ENCODE data around the gene ZNF423. TPM values are rescaled to one million over a fixed set of nuclear protein-coding genes. Genes with fewer than 3 reads are reported as not detected.

Gene ZNF423
- total RNA-seq, 1 experiment from 2014 or later, result 0.97 TPM

GRCh38 chr16:49532873-49533272 lies 323.0 kb downstream of the ZNF423 start:
- no peak for DNase-seq (ENCODE audit: low spot score)

- no peak for DNase-seq (ENCODE audit: low spot score)
Measured at GRCh38 chr16:49531931-49532840, 323.7 kb downstream of the ZNF423 start.

- no peak for DNase-seq (ENCODE audit: low spot score)
Measured at GRCh38 chr16:49531425-49531824, 324.5 kb downstream of the ZNF423 start.

GRCh38 chr16:49530427-49530970 lies 325.4 kb downstream of the ZNF423 start:
- no peak for DNase-seq (ENCODE audit: low spot score)

DNA sequence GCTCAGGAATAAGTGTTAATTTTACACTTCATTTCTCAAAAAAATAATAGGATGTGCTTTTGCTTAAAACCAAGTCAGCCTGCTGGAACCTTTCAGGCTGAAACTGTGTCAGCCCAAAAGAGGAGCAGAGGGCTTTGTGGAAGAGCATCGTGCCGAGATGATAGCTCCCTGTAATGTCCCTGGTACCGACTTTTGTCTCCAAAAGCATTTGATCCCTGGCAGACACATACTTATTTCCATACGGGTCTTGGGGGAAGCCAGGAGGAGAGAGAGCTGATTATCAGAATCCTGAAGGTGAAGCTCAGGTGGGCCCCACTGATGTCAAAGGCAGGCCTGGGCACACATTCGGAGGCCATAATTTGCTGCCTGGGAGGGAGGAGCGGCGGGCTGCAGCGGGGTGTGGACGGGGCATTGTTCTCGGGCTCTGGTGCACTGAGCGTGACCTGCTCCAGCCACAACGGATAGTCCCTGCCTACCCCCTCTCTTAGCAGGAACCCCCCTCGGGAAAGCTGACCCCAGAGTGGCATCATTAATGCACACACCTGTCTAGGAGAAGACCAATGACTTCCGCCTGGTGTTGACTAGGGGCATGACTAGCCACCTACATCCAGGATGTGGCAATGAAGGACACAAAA lies 326.4 kb downstream of the ZNF423 start:
- no peak for DNase-seq (ENCODE audit: low spot score)

DNA sequence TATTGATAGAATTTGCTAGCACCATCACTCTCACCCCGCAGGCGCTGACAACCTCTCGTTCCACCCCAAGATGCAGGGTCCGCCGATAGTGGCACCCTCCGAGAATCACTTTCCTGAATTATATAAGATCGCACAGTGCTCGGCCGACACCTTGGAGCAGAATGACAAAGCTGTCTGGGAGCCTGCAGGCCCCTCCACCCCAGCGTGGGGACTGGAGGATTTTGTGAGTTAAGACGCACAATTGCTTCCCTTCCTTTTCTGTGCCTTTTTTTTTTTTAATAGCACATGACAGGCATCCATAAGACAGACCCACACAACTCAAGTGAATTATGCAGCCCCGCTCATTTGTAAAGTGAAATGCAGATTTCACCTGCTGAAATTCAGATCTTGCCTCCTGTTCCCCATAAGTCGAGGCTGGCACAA lies 327.0 kb downstream of the ZNF423 start:
- DNase-seq (ENCODE audit: low spot score), result no peak

DNA sequence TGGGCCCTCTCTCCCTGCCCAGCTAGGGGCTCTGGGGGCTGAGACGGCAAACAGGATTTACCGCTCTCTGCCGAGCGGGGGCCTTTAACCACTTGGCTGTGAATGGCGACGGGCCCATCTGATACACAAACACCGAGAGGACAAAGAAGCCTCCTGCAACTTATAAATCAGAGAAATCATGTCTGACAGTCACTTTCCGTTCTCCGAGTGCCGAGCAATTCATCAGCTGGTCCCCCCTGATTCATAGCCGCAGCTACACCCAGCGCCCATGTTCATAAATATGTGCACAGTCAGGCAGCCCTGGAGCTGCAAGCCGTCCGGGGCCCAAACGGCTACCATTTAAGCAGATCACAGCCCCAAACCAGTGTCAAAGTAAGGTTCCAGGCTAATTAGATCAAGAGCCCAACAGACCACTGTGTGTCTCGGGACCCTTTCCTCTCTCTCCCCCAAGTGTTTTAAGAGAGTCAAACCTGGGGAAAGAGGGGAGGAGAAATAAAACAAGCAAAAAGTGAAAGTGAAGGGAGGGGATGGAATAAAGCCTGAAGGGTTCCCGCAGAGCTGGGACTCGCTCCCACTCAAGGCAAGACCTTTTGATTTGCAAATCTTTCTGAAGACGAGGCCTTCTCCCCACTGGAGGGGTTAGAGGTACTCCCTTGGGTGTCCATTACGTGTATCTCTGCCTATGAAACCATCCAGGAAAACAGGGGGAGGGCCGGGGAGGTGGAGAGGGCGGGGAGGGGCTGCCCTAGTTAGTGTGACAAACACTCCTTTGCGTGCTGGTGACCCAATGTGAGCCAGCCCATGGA lies 327.6 kb downstream of the ZNF423 start:
- peak; percentile 9 for DNase-seq (ENCODE audit: low spot score)

DNA sequence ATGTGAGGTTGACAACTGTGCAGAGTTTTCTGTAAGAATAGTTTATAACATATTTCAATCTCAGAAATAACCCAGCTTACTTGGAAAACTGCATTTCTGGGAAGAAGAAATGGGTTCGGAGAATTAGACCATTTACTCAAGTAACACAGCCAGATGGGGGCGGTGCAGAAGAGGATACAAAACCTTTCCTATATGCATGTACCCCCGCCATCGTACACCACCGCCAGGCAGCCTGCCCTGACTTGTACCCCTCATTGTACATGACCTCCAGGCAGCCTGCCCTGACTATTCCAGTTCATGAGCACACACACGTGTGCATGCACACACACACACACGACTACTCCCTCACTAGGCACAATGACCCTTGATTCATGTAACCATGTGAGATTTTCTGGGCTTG lies 328.3 kb downstream of the ZNF423 start:
- DNase-seq (ENCODE audit: low spot score), result peak; percentile 14

DNA sequence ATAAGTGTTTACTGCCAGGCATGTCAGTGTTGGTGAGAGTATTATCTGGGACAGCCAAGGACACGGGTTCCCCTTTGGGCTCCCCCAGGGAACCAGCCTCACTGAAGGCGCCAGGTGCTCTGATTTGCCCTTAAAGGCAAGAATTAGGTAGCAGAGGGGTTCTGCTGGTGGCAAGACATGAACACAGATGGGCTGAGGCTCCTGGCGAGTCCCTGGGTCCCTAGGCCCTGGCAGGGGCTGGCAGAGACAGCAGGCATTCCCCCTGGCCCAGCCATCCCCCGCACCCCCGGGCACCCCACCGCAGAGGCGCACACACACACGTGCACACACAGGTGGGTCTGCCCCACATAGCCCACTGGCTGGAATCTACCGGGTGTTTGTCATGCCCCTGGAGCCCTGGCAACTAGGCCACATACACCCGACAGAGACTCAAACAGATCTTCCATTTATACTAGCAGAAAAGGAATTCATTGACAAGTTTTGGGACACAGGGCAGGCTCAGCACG lies 329.0 kb downstream of the ZNF423 start:
- no peak for DNase-seq (ENCODE audit: low spot score)

GRCh38 chr16:49524947-49525315 lies 331.0 kb downstream of the ZNF423 start:
- no peak for DNase-seq (ENCODE audit: low spot score)

DNA sequence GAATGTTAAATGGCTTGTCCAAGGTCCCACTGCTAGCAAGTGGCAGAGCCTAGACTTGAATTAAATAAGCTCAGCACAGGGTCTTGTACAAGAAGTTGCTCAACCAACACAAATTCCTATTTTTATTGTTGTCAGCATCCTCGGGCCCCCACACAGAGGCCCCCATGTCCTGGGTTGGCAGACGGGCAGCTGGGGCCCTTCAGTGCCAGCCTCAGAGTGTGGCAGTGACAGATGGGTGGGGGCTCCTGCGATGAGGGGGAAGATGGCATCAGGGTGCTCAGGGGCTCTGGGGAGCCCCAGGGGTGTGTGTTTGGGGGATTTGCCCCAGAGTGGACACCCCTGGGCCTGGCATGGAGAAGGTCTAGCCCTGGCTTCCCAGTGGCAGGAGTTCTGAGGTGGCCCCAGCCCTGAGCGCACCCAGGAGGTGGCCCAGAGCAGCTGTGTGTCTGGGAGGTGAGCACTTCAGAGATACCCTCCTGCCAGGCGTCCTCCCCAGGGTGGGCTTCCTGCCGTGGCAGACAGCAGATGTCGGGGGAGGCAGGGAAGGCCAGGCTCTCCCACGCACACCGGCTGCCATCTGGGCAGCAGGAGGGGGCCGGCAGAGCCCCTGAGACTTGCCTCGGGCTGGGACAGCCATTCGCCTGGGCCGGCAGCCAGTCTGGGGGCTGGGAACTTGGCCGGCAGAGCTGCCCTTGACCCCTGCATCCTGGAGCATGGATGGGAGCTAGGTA lies 331.5 kb downstream of the ZNF423 start:
- DNase-seq (ENCODE audit: low spot score), result no peak

DNA sequence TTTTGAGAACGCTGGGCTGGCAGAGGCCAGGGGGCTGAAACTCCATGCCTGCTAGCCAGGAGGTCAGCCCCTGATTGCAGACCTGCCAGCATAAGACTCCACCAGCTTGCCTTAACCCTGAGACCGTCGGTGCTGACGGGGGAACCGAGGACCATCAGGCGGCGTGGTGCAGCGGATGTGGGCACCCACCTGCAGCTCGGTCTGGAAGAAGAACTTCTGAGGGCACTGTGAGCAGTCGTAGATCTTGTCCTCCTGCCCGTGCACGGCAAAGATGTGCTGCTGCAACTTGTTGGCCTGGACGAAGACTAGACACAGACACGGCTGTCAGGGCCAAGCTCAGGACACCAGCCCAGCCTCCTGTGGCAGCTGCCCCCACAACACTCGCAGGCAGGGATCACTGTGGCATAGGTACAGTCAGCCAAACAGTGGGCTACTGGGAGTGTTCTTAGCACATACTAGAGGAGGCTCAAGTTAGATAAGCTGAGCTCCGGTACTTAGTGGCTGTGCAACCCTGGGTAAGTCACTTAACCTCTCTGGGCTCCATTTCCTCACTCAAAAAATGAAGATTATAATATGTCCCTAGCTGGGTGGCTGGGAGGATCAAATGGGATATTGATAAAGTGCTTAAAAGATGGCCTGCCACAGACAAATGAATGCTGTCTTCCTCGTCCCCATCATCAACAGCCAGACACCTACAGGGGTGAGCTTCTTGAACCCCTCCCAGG lies 332.3 kb downstream of the ZNF423 start:
- DNase-seq (ENCODE audit: low spot score), result no peak

- no peak for DNase-seq (ENCODE audit: low spot score)
Measured at GRCh38 chr16:49521734-49522325, 334.1 kb downstream of the ZNF423 start.

DNA sequence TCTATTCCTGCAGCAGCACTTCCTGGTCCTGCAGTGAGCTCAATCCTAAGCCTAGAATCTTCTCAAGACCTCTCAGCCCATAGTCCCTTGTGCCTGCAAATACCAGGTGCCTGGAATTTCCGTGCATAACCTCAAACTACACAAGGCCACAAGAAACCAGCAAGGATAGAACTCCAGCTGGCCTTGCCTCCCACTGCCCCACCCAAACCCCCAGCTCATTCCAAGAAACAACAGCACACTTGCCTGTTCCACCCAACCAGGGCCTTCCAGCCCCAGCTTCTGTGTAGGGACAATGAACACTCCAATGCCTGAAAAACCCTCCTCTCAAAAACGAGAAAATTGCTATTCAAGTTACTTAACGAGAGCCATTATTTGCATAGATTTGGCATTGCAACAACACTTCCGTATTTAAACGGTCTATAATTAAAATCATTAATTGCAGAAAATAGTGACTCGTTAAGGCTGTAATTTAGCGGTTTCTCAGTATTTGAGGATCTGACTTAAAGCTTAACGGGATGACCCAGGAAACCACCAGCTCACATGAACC lies 335.3 kb downstream of the ZNF423 start:
- no peak for DNase-seq (ENCODE audit: low spot score)

GRCh38 chr16:49519741-49520140 lies 336.2 kb downstream of the ZNF423 start:
- no peak for DNase-seq (ENCODE audit: low spot score)

DNA sequence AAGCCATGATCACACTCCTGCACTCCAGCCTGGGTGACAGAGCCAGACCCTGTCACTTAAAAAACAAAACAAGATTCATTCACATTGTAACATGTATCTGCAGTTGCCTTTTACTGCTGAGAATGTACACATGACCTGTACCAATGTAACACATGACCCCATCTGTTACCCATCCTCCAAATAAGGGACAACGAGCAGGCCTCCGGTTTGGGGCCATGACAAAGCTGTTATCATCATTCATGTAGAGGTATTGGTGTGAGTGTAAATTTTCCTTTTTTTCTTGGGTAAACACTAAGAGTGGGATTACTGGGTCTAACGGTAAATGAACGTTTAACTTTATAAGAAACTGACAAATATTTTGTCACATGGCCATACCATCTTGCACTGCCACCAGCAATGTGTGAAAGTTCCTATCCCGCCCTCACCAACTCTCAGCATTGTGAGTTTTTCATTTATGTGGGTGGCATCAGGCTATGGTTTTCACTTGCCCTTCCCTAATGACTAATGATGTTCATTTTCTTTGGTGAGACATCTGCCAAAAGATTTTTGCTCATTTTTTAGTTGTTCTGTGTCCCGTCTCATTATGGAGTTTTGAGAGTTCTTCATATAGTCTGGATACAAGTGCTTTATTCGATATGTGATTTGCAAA lies 336.8 kb downstream of the ZNF423 start:
- no peak for DNase-seq (ENCODE audit: low spot score)

DNA sequence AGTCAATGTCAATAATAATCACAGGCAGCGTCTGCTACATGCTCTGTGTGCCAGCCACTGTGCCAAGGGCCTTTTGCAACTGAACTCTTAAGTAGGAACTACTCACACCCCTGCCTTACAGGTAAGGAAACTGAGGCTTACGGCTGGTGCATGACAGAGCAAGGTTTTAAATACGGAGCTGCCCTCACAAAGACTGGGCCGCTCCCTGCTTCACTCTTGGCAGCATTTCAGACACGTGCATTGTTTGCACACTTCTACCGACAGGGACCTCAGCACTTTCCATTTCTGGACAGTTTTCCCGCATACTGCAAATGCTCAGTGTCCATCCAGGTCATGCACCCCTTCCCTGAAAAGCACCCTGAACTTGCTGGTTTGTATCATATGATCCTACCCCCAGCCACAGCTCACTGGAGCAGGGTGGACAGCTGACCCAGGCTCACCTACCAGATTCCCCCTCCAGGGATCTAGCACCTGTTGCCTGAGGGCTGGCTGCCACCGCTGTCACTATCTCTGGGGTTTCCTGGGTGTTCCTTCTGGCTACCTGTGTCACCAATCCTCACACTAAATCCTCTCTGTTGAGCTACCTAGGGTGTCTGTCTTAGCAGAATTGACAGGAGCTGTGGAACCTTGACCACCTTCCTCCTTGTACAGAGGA lies 339.4 kb downstream of the ZNF423 start:
- DNase-seq (ENCODE audit: low spot score), result no peak

- no peak for DNase-seq (ENCODE audit: low spot score)
Measured at GRCh38 chr16:49515861-49516260, 340.1 kb downstream of the ZNF423 start.
